ENCODE measurements around the gene HERPUD2.

Gene HERPUD2

GRCh38 chr7:35605760-35606159, 89.2 kb downstream of the HERPUD2 start:
- TF ChIP-seq PKNOX1 (IDR thresholded peaks at IDR 0.05), result no peak
- no peak for TF ChIP-seq LEF1 (IDR thresholded peaks at IDR 0.05; ENCODE audit: borderline replicate concordance)
- no peak for TF ChIP-seq ZNF384 (IDR thresholded peaks at IDR 0.05)
- no peak for TF ChIP-seq FOXA1 (IDR thresholded peaks at IDR 0.05)
- no peak for TF ChIP-seq ARNT (IDR thresholded peaks at IDR 0.05)
- no peak for TF ChIP-seq SP1 (IDR thresholded peaks at IDR 0.05)
- TF ChIP-seq HDGF (IDR thresholded peaks at IDR 0.05; ENCODE audit: borderline replicate concordance), result no peak
- TF ChIP-seq BHLHE40 (IDR thresholded peaks at IDR 0.05; ENCODE audit: borderline replicate concordance), result no peak
- TF ChIP-seq FOXM1 (IDR thresholded peaks at IDR 0.05; ENCODE audit: borderline replicate concordance), result no peak
- no peak for TF ChIP-seq ELF4 (IDR thresholded peaks at IDR 0.05)
- no peak for TF ChIP-seq FOXK2 (IDR thresholded peaks at IDR 0.05)
- TF ChIP-seq SUZ12 (IDR thresholded peaks at IDR 0.05), result no peak
- ChIA-PET CTCF (no interaction called here), POLR2A (interaction anchor here (1.0 kb wide), 1 partner anchor 9 kb away, joined by 3 read pairs; no protein-coding TSS in a partner anchor)
- no peak for DNase-seq (ENCODE audit: extremely low spot score)

- no peak for DNase-seq (ENCODE audit: extremely low spot score)
- ChIA-PET POLR2A (no interaction called here), CTCF (no interaction called here)
- TF ChIP-seq ELF4 (IDR thresholded peaks at IDR 0.05) (no peak), TARDBP (IDR thresholded peaks at IDR 0.05) (no peak), ARNT (IDR thresholded peaks at IDR 0.05) (no peak), FOXA1 (IDR thresholded peaks at IDR 0.05) (no peak), LEF1 (IDR thresholded peaks at IDR 0.05; ENCODE audit: borderline replicate concordance) (no peak), SP1 (IDR thresholded peaks at IDR 0.05) (no peak), FOXK2 (IDR thresholded peaks at IDR 0.05) (no peak), BHLHE40 (IDR thresholded peaks at IDR 0.05; ENCODE audit: borderline replicate concordance) (no peak), NFRKB (IDR thresholded peaks at IDR 0.05) (no peak), L3MBTL2 (conservative IDR thresholded peaks at IDR 0.05) (no peak), ZNF384 (IDR thresholded peaks at IDR 0.05) (no peak), PKNOX1 (IDR thresholded peaks at IDR 0.05) (no peak), CTBP1 (IDR thresholded peaks at IDR 0.05; ENCODE audit: borderline replicate concordance) (no peak), HDGF (IDR thresholded peaks at IDR 0.05; ENCODE audit: borderline replicate concordance) (no peak), FOXM1 (IDR thresholded peaks at IDR 0.05; ENCODE audit: borderline replicate concordance) (no peak), SUZ12 (IDR thresholded peaks at IDR 0.05) (no peak)
Measured at GRCh38 chr7:35604595-35604994, 90.3 kb downstream of the HERPUD2 start.

GRCh38 chr7:35599645-35600044, 95.3 kb downstream of the HERPUD2 start:
- ChIA-PET CTCF (no interaction called here), POLR2A (no interaction called here)
- TF ChIP-seq TARDBP (IDR thresholded peaks at IDR 0.05) (no peak), ELF4 (IDR thresholded peaks at IDR 0.05) (no peak), NFRKB (IDR thresholded peaks at IDR 0.05) (no peak), SP1 (IDR thresholded peaks at IDR 0.05) (no peak), HDGF (IDR thresholded peaks at IDR 0.05; ENCODE audit: borderline replicate concordance) (no peak), SUZ12 (IDR thresholded peaks at IDR 0.05) (no peak), PKNOX1 (IDR thresholded peaks at IDR 0.05) (no peak), LEF1 (IDR thresholded peaks at IDR 0.05; ENCODE audit: borderline replicate concordance) (no peak), FOXA1 (IDR thresholded peaks at IDR 0.05) (no peak), BHLHE40 (IDR thresholded peaks at IDR 0.05; ENCODE audit: borderline replicate concordance) (no peak), CTBP1 (IDR thresholded peaks at IDR 0.05; ENCODE audit: borderline replicate concordance) (no peak), ARNT (IDR thresholded peaks at IDR 0.05) (no peak), L3MBTL2 (conservative IDR thresholded peaks at IDR 0.05) (no peak), FOXK2 (IDR thresholded peaks at IDR 0.05) (no peak), FOXM1 (IDR thresholded peaks at IDR 0.05; ENCODE audit: borderline replicate concordance) (no peak)
- DNase-seq (ENCODE audit: extremely low spot score), result no peak

GRCh38 chr7:35599061-35599460, 95.9 kb downstream of the HERPUD2 start:
- ChIA-PET CTCF (no interaction called here), POLR2A (no interaction called here)
- no peak for TF ChIP-seq HDGF (IDR thresholded peaks at IDR 0.05; ENCODE audit: borderline replicate concordance)
- TF ChIP-seq PKNOX1 (IDR thresholded peaks at IDR 0.05), result peak; percentile 49
- DNase-seq (ENCODE audit: extremely low spot score), result no peak

- TF ChIP-seq FOXM1 (IDR thresholded peaks at IDR 0.05; ENCODE audit: borderline replicate concordance) (no peak), TARDBP (IDR thresholded peaks at IDR 0.05) (no peak), SUZ12 (IDR thresholded peaks at IDR 0.05) (no peak), L3MBTL2 (conservative IDR thresholded peaks at IDR 0.05) (no peak), CTBP1 (IDR thresholded peaks at IDR 0.05; ENCODE audit: borderline replicate concordance) (no peak), ZNF384 (IDR thresholded peaks at IDR 0.05) (no peak), FOXK2 (IDR thresholded peaks at IDR 0.05) (no peak), PKNOX1 (IDR thresholded peaks at IDR 0.05) (no peak)
- ChIA-PET CTCF (interaction anchor here (1.5 kb wide), 1 partner anchor 28 kb away, joined by 5 read pairs; no protein-coding TSS in a partner anchor), POLR2A (interaction anchor here (1.1 kb wide), 1 partner anchor 9 kb away, joined by 3 read pairs; no protein-coding TSS in a partner anchor)
- no peak for DNase-seq (ENCODE audit: extremely low spot score)
Measured at GRCh38 chr7:35596061-35596460, 98.9 kb downstream of the HERPUD2 start.

Measured in HEK293T (cell line).